IPS-NIHi11 (cell line): Measurements from ENCODE around the gene C1orf232.

ENCODE experiments used
- DNase-seq: peaks from one replicate; pipeline ENCODE4 v3.0.0; 2012; ENCODE audit warnings: mixed read lengths, low spot score

The C1orf232 gene

DNA sequence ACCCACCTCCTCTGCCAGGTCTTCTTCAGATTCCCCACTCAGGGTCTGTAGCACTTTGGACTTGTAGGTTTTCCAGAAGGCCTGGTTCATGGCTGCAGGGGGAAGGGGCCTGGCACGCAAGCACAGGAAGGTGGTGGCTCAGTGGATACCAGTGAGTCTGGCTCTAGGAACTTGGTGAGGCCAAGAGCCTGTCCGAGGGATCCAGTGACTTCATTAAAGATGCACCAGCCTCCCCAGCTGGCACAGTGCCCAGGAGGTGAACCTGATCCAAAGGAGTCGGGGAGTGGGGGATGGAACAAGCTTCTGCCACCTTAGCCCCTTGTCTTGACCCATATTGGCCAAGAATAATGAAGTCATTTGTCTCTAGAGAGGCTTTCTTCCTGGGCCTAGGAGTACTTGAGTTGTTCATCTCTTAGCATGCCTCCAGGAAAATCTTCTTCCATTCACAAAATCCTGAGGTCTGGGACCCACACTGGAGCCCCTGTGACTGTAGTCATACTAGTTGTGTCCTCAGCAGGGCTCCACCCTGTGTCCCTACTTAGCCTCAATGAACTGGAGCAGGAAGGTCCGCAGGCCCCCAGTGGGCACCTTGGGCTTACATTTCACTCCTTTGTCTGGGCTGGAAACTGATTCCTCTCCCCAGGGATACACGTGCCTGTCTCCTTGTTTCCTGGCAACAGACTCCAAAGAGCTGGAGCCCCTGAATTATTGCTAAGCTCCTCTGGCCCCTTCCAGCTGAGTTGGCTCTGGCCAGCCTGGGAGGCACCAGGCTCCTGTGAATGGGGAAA is at the start of gene C1orf232:
TSS of gene C1orf232 (minus strand) at position 554 of the 788 bp plus-strand sequence. CDS start at position 90, 464 bp downstream.
- DNase-seq = no peak

DNA sequence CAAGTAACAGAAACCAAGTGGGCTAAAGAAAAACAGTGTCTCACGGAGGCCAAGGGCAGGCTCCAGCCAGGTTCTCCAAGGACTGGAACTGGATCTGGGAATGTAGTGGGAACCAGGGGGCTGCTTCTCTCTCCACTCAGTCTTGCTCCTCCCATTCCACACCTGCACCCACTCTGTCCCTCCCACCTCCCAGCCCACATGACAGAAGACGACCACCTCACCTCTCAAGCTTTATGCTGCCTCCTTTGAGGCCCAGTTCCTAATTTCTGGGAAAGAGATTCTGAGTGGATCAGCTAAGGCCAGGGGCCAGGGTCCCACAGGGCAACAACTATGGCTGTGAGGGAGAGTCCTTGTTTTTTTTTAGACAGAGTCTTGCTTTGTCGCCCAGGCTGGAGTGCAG is 46.5 kb upstream of the C1orf232 start:
- no peak for DNase-seq

DNA sequence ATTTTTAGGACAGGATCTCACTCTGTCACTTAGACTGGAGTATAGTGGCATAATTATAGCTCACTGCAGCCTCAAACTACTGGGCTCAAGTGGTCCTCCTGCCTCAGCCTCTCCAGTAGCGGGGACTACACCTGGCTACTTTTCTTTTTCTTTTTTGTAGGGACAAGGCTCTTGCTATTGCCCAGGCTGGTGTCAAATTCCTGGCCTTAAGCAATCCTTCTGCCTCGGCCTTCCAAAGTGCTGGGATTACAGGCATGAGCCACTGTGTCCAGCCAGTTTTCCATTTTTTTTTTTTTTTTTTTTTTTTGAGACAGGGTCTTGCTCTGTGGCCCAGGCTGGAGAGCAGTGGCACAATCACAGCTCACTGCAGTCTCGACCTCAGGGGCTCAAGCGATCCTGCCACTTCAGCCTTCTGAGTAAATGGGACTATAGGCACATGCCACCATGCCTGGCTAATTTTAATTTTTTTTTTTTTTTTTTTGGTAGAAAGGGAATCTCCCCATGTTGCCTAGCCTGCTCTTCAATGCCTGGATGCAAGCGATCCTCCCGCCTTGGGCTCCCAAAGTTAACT is 44.7 kb upstream of the C1orf232 start:
- no peak for DNase-seq

DNA sequence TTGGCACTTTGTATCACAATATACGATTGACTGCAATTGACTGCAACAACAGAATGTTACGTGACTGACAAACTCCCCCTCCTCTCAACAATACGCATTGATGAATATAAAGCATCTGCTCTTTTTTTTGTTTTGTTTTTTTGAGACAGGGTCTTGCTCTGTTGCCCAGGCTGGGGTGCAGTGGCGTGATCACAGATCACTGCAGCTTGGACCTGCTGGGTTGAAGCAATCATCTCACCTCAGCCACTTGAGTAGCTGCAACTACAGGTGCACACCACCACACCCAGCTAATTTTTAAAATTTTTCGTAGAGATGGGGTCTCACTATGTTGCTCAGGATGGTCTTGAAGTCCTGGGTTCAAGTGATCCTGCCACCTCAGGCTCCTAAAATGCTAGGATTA is 44.0 kb upstream of the C1orf232 start:
- DNase-seq = no peak

DNA sequence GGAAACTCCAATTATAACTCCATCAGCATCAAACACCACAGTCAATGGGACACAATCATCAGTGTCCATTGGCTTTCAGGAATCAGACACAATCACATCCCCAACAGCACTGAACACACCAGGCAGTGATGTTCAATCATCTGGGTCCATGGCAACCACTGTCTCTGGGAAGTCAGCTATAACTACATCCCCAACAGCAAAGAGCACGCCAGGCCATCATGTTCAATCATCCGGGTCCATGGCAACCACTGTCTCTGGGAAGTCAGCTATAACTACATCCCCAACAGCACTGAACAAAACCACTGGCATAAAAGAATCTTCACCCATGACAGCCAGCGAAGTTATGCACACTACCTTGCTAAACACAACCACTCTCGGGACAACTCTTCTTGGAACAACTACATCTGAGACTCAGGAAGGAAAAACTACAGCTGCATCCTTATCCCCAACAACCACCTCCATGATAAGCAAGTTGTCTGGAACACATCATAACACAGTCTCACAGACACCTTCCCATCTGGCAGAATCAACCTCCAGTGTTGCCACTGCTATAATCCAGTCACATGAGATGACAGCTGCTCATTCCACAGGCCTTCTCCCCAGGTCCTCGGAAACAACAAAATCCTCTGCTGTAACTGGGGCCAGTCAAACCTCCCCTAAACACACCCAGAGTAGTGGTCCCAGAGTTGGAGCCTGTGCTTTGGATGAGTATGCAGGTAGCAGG is 41.5 kb upstream of the C1orf232 start:
- no peak for DNase-seq

DNA sequence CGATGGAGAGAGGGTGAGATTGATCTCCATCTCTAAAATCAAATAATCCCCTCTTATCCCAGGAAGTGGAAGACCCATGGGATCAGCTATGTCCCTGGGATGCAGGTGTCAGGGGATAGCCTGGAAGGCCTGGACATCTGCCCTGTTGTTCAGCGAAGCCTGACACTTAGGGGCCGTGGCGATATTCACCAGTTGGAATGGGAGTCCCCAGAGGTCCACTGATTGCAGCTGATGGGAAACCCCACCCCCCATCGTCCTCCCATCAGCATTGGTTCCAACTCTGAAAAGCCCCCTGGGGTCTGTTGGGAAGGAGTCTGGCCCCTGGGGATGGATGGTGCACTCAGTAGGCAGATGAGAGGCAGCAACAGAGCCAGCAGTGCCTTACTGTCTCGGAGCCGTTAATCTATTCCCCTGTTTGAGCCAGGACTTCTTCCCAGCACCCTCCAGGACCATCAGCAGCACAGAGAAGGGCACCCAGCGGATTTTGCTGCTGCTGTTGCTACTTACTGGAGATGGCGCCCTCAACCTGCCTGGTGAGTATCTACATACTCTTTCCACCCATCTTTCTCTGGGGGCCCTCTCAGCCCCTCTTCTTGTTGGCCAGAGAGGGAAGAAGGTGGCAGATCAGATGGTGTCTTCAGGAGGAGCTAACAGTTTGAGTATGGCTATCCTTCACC is 35.0 kb upstream of the C1orf232 start:
- no peak for DNase-seq

DNA sequence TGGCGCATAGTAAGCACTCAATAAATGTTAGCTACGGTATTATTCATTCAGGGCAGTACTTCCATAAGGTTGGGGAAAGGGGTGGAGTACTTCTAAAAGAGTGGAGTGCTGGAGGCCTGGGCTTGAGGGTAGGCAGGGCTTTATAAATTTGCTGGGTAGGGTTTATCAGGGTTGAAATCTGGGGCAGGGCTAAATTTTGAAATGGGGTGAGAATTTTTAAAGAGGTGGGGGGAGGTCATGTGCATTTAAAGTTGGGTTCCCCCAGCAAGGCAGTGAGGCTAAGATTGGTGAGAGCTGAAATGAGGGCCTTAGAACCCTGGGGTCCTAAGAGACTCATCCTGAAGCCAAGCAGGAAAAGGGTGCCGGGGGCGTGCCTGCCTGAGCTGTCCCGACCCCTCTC is 31.6 kb upstream of the C1orf232 start:
- DNase-seq = no peak

DNA sequence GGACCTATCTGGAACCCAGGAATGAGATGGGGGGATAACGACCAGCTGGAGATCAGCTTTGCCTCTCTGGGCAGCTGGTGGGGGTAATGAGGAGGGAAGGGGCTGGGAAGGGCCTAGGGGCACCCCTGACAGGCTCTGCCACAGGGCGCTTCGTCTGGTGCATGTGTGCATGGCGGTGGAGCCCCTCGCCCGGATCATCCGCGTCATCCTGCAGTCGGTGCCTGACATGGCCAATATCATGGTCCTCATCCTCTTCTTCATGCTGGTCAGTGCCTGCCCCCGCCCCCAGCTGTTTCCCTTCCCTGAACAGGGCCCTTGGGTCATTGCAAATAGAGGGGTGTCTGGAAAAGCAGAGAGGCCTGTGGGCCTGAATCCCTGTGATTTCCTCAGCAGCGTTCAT is 29.1 kb upstream of the C1orf232 start:
- DNase-seq = no peak

DNA sequence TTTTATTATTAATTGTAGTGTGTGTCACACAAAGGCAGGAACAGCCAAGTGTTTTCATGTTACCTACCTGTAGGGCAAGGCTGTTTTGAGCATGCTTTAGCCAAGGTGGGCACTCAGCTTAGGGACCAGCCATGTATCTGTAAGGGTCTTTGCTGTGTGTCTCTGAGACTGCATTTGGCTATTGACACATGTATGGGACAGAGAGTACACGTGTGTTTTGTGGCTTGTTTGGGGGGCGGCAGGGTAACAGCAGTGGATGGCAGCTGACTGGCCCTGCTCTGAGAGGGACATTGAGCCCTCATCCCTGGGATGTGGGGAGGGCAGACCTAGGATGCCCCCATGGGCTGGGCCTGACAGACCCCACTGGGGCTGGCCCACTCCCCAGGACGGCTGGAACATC is 28.5 kb upstream of the C1orf232 start:
- no peak for DNase-seq

DNA sequence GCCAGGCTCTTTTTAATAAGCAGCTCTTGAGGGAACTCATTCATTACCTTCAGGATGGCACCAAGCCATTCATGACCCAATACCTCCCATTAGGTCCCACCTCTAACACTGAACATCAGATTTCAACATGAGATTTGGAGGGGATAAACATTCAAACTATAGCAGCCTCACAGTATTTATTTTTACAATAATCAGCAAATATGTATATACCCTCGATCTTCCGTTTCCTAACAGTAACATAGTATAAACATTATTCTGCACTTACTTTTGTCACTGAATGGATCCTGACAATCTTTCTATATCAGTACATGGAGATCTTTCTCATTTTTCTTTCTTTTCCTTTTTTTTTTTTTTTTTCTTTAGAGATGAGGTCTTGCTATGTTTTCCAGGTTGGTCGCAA is 27.0 kb upstream of the C1orf232 start:
- DNase-seq = no peak

DNA sequence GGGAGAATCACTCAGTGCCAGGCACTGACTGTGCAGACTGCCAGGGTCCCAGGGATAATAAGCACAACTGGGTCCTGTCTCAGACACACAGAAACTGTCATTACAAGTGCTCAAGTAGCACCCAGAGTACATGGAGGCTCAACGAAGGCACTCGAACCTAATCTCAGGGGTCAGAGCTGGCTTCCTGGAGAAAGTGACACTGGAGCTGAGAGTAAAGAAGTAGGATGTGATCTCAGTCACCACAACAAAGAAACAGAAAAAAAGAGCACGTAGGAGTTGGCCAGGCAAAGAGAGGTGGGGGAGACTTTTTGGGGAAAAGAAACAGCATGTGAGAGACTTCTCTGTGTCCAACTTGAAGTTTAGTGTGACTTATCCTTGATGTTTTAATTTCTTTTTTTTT is 23.0 kb upstream of the C1orf232 start:
- no peak for DNase-seq

DNA sequence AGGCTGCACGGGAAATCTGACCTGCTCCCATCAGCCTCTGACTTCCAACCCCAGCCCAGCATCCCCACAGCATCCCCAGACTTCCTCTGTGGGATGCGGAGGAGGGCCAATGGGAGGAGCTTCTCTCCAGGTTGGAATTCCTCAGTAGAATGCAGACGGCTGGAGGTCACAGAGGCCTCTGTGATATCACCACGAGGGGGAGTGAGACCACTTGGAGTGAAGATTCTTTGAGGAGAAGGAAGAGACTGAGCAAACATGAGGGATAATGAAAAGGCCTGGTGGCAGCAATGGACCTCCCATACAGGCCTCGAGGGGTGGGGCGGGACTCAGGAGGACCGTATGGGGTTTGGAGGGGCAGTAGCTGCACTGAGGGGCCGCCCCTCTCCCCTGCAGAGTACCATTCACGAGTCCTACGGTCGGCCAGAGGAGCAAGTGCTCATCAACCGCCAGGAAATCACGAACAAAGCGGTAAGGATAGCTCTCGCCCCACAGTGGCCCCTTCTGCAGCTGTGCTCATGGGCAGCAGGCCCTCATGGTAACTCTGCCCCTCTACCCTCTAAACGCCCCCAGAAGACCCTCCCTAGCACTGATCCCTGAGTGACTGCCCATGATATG is 21.7 kb upstream of the C1orf232 start, which contains the start of gene CATSPER4:
TSS of gene CATSPER4 (plus strand) at position 230 of the 615 bp plus-strand sequence. CDS start at position 256, 26 bp downstream.
- peak; percentile 96 for DNase-seq

DNA sequence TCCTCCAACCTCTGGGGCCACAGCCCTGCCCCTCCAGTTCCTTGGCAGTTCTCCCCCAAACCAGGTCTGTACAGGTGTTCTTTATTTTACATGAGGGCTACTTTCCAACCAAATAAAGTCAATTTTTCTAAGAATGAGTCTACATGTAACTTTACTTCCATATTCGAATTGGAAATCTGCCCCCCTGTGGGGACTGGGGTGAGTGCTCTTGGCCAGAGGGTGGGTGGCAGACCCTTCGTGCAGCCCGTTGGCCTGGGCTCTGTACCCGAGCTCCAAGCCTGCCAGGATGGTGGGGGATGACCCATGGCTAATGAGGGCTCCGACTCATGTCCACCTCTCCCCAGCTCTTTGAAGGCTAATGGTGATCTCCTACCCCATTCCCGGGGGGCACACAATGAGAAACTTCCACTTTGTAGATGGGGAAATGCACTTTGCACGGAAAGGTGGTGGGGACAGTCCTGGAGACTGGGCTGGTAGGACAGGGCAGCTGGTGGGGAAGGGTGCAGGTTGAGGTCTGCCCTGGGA is 21.1 kb upstream of the C1orf232 start:
- DNase-seq = no peak

DNA sequence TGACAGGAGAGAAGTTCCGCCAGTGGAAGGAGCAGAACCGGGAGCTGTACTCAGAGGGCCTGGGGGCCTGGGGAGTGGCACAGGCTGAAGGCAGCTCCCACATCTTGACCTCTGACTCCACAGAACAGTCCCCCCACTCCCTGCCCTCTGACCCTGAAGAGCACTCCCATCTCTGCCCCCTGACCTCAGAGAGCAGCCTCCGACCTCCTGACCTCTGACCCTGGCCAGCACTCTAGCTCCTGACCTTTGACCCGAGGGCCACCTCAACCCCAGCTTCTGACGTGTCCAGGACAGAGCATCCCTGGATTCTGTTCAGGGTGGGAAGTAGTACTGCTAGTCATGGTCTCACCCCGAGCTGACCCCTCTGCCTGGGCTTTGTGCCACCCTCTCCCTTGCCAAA is 20.6 kb upstream of the C1orf232 start:
- no peak for DNase-seq

DNA sequence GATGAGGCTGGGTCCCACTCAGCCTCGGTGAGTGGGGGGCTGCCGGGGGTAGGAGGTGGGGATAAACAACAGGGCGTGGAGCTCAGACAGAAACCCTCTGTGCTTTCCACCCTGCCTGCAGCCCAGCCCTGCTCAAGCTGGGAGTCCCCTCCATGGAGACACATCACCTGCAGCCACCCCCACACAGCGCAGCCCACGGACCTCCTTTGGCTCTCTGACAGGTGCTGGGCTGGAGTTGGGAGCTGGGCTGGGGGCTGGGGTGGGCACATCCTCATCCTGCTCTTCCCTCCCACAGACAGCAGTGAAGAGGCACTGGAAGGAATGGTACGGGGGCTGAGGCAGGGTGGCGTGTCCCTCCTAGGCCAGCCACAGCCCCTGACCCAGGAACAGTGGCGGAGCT is 19.7 kb upstream of the C1orf232 start:
- no peak for DNase-seq

DNA sequence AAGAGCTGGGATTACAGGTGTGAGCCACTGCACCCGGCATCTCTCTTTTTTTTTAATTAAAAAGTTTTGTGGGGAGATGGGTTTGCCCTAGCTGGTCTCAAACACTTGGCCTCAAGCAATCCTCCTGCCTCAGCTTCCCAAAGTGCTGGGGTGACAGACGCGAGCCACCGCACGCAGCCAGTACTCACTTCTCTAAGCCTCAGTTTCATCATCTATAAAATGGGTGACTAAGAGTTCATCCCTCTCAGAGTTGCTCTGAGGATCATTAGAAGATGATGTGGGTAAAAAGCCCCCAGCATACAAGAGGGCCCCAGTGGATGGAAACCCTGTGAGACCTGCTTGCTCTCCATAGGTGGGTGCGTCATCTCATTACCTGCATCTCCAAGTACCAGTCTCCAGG is 19.1 kb upstream of the C1orf232 start:
- DNase-seq = no peak

DNA sequence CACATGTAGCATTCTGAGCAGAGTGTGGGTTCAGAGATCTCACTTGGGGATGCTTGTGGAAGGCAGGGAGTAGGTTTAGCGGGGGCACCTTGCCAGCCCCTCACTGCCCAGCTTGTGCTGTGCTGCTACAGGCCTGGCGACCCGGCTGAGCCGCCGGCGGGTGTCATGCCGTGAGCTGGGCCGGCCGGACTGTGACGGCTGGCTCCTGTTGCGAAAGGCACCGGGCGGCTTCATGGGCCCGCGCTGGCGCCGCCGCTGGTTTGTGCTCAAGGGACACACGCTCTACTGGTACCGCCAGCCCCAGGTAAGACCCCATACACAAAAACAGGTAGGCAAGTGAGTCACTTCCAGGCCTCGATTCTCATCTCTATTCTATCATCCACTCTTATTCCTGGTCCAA is 16.1 kb upstream of the C1orf232 start:
- peak; percentile 13 for DNase-seq

DNA sequence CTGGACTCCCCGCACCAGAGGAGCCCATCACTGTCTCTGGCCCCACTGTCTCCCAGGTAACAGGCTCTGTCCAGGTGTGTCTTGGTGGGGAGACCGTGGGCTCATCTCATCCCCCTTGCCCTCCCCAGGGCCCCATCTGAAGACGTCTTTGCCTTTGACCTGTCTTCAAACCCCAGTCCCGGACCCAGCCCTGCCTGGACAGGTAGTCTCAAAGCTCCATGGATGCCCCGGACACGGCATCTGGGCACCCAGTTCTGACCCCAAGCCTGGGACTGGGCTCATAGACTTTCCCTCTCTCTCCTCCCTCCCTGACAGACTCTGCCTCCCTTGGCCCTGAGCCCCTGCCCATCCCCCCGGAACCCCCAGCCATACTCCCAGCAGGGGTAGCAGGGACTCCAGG is 15.3 kb upstream of the C1orf232 start:
- DNase-seq = peak; percentile 7

DNA sequence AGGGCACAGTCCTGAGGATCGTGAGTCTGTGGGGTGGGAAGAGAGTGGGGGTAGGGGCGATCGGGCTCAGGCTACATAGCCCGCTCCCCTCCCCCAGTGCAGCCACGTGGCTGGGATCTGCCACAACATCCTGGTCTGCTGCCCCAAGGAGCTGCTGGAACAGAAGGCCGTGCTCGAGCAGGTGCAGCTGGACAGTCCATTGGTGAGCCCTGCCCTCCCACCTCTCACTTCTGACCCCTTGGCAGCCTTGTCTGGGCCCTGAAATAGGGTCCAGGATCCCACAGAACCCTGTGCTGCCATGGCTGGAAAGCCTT is 13.6 kb upstream of the C1orf232 start:
- DNase-seq = no peak

DNA sequence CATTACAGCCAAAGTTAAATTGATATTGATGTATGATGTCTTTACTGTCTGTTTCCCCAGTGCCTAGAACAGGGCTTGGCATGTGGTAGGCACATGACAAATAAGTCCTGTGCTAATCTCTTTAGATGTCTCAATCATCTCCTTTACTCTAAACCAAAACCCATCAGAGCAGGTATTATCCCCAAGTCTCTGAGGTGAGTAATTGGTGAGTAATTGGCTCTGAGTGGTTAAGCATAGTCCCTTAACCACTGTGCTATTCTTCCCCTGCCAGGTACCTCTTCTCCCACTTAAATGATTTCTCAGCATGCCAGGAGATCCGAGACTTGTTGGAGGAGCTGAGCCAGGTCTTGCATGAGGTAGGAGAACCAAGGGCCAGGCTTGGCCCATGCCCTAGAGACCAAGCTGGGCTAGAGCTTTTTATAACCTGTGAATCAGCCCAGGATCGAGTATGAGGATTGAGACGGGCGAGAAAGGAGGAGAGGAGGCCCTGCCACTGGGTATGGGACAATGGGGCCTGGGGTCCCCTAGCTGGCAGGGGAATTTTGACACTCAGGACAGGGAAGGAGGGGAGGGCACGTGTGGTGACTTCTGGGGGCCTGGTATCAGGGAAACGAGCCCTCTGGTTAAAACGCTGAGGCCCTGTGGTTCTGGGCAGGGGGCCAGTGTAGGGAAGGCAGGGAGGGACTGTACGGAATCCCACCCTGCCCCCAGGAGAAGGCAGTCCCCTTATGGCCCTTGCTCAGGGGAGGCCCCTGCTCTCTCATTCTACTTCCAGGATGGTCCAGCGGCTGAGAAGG is 13.0 kb upstream of the C1orf232 start:
- DNase-seq = no peak

DNA sequence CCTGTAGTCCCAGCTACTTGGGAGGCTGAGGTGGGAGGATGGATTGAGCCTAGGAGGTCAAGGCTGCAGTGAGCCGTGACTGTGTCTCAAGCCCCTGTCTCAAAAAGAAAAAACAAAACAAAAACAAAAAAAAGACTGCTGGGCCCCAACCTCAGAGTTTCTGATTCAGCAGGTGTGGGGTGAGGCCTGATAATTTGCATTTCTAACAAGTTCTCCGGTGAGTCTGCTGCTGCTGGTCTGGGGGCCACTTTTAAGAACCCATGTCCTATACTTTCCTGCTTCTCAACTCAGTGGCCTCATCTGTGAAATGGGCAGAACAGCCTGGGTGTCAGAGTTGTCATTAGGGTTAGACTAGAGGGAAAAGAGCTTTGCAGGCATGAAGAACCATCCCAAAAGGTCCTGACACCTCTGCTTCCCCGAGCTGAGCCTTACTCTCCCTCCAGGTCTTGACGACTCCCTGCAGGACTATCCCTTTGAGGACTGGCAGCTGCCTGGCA is 11.3 kb upstream of the C1orf232 start:
- no peak for DNase-seq
